Keratinocyte (primary cell): ENCODE results near the gene PDE6D. TPM values are rescaled to one million over a fixed set of nuclear protein-coding genes. Genes with fewer than 3 reads are reported as not detected.

Source experiments
- DNase-seq: peaks from one replicate; pipeline ENCODE4 v3.0.0-alpha.2; 2011; ENCODE audit warnings: low read depth, missing footprints, low spot score
- FAIRE-seq: peaks from 2 replicates; lab custom pipeline; 2011; peaks lifted over from hg19 to GRCh38; lab: Jason Lieb, UNC
- H2AFZ ChIP-seq: 2 replicates; pipeline ENCODE4 v1.6.0; 2012; ENCODE audit warnings: low read length, control low read depth, inconsistent platforms; ENCODE audit not compliant: control insufficient read depth
- H3K27ac ChIP-seq: 2 replicates; pipeline ENCODE4 v1.5.1; 2011; ENCODE audit warnings: low read length; ENCODE audit not compliant: control insufficient read depth, insufficient read depth
- H3K27me3 ChIP-seq: 3 replicates; pipeline ENCODE4 v1.6.0; 2011; ENCODE audit warnings: low read length; ENCODE audit not compliant: control insufficient read depth, insufficient read depth; ENCODE audit errors: extremely low read depth
- H3K36me3 ChIP-seq, 2 experiments: 2 replicates in 1 of 2; 3 replicates in 1 of 2; pipeline ENCODE4 v1.5.1; 2011; ENCODE audit warnings: low read length in 2 of 2, mild to moderate bottlenecking in 1 of 2; ENCODE audit not compliant: control insufficient read depth in 2 of 2, insufficient read depth in 2 of 2; ENCODE audit errors: extremely low read depth in 1 of 2
- H3K4me1 ChIP-seq: 3 replicates; pipeline ENCODE4 v1.5.1; 2011; ENCODE audit warnings: low read length; ENCODE audit not compliant: control insufficient read depth, insufficient read depth; ENCODE audit errors: extremely low read depth
- H3K4me2 ChIP-seq: 3 replicates; pipeline ENCODE4 v1.6.0; 2011; ENCODE audit warnings: low read depth, low read length; ENCODE audit not compliant: control insufficient read depth, insufficient read depth; ENCODE audit errors: extremely low read depth
- H3K4me3 ChIP-seq, 3 experiments: fragments of 200-600 bp in 1 of 3; sonication (generic) in 1 of 3; 2 replicates in 2 of 3; 3 replicates in 1 of 3; pipeline ENCODE4 v1.5.1; 2011 to 2016; ENCODE audit warnings: low read length in 3 of 3, mild to moderate bottlenecking in 3 of 3, control low read depth in 2 of 3, inconsistent platforms in 1 of 3, low read depth in 1 of 3, mixed read lengths in 1 of 3, mixed run types in 1 of 3, moderate library complexity in 1 of 3; ENCODE audit not compliant: control insufficient read depth in 2 of 3, insufficient read depth in 2 of 3; ENCODE audit errors: extremely low read depth in 1 of 3
- H3K79me2 ChIP-seq: 2 replicates; pipeline ENCODE4 v1.6.0; 2012; ENCODE audit warnings: low read length; ENCODE audit not compliant: control insufficient read depth, insufficient read depth
- H3K9ac ChIP-seq: 3 replicates; pipeline ENCODE4 v1.6.0; 2011; ENCODE audit warnings: low read length; ENCODE audit not compliant: control insufficient read depth, insufficient read depth; ENCODE audit errors: extremely low read depth
- H3K9me1 ChIP-seq: 3 replicates; pipeline ENCODE4 v1.6.0; 2011; ENCODE audit warnings: low read length; ENCODE audit not compliant: control insufficient read depth, insufficient read depth; ENCODE audit errors: extremely low read depth
- H3K9me3 ChIP-seq: 2 replicates; pipeline ENCODE4 v1.5.1; 2012; ENCODE audit warnings: low read depth, low read length; ENCODE audit not compliant: control insufficient read depth
- H4K20me1 ChIP-seq: 3 replicates; pipeline ENCODE4 v1.6.0; 2011; ENCODE audit warnings: low read length; ENCODE audit not compliant: control insufficient read depth, insufficient read depth; ENCODE audit errors: extremely low read depth
- CTCF ChIP-seq, 3 experiments: IDR thresholded peaks in 1 of 3; conservative IDR thresholded peaks in 1 of 3; optimal IDR thresholded peaks in 1 of 3; 2 replicates in 2 of 3; 3 replicates in 1 of 3; pipeline versions ENCODE3 to v1.5.1; 2011; ENCODE audit warnings: low read length in 3 of 3, mild to moderate bottlenecking in 3 of 3, moderate library complexity in 2 of 3, control low read depth in 1 of 3, inconsistent platforms in 1 of 3; ENCODE audit not compliant: insufficient read depth in 2 of 3; ENCODE audit errors: extremely low read depth in 1 of 3
- EZH2 ChIP-seq: IDR thresholded peaks from one replicate; pipeline ENCODE4 v1.6.1; 2012; ENCODE audit warnings: inconsistent platforms, mild to moderate bottlenecking, low read length, moderate library complexity
- dilution Hi-C: fragments of 300-500 bp; cut with MboI; formaldehyde crosslinking; loops from one replicate; pipeline ENCODE4 v1.7.0; 2020; ENCODE audit warnings: low sequenced_read_pairs; ENCODE audit not compliant: extremely low pct_ligation_motif_present
- polyA plus RNA-seq, 5 experiments: library from polyadenylated mRNA; depleted of rRNA in 3 of 5; stranded (reverse) in 3 of 5; stranded (forward) in 1 of 5; unstranded in 1 of 5; fragments of >200 nt; gene quantifications; 1 replicate in 1 of 5; 2 replicates in 3 of 5; 3 replicates in 1 of 5; pipeline versions ENCODE4 v1.2.1 to v1.2.3, GENCODE V29; 2011 to 2012; ENCODE audit warnings: missing spikeins in 2 of 5, low read depth in 1 of 5, low replicate concordance in 1 of 5

Gene PDE6D
- polyA plus RNA-seq, 1 donor (not counting 4 experiments of a cell fraction or from before 2014, with no cell fraction given) = 31.6 TPM

- Histone ChIP-seq H3K9me1 (no peaks in the 10 kb centered on the region), H3K36me3 (no peaks in the 10 kb centered on the region), H3K9me3 (no peaks in the 10 kb centered on the region), H4K20me1 (no peaks in the 10 kb centered on the region), H3K4me3 (no peak overlapping the region), H3K4me2 (no peak overlapping the region), H3K27me3 (no peaks in the 10 kb centered on the region), H3K9ac (no peak overlapping the region), H3K79me2 (no peaks in the 10 kb centered on the region), H3K4me1 (no peaks in the 10 kb centered on the region), H3K27ac (no peak overlapping the region), H2AFZ (no peak overlapping the region)
- TF ChIP-seq CTCF (optimal IDR thresholded peaks at IDR 0.05 in 1 of 3, IDR thresholded peaks at IDR 0.05 in 1 of 3, conservative IDR thresholded peaks at IDR 0.05 in 1 of 3; ENCODE audit: extremely low read depth in 1 of 3, insufficient read depth in 2 of 3, low read length in 3 of 3) (no peak), EZH2 (no peak)
- dilution Hi-C loops = no loop called here
- DNase-seq = no peak
- FAIRE-seq = no peak
Measured at GRCh38 chr2:231688719-231689118, 92.4 kb downstream of the PDE6D start.

- H3K4me2 ChIP-seq = no peak overlapping the region
- no peaks in the 10 kb centered on the region for H3K9me3 ChIP-seq
- dilution Hi-C loops = no loop called here
- no peak for DNase-seq
- H3K9ac ChIP-seq = no peak overlapping the region
- H3K4me3 ChIP-seq = no peak overlapping the region
- H3K27me3 ChIP-seq = no peaks in the 10 kb centered on the region
- H3K4me1 ChIP-seq = no peaks in the 10 kb centered on the region
- H3K36me3 ChIP-seq = no peaks in the 10 kb centered on the region
- H3K27ac ChIP-seq = no peak overlapping the region
- no peak for TF ChIP-seq CTCF (optimal IDR thresholded peaks at IDR 0.05 in 1 of 3, IDR thresholded peaks at IDR 0.05 in 1 of 3, conservative IDR thresholded peaks at IDR 0.05 in 1 of 3; ENCODE audit: extremely low read depth in 1 of 3, insufficient read depth in 2 of 3, low read length in 3 of 3)
- no peak for TF ChIP-seq EZH2
- no peak for FAIRE-seq
- no peaks in the 10 kb centered on the region for H3K9me1 ChIP-seq
- no peaks in the 10 kb centered on the region for H4K20me1 ChIP-seq
- no peaks in the 10 kb centered on the region for H3K79me2 ChIP-seq
- no peak overlapping the region for H2AFZ ChIP-seq
Measured at GRCh38 chr2:231687961-231688360, 93.1 kb downstream of the PDE6D start.
